HepG2 (cell line): ENCODE measurements around the gene ARHGEF40. TPM values are rescaled to one million over a fixed set of nuclear protein-coding genes. Genes with fewer than 3 reads are reported as not detected.
A peak's percentile ranks its signal among the peaks of the same experiment; 100 is the strongest.

Experiments
- CBX1 ChIP-seq: IDR thresholded peaks from one replicate; pipeline ENCODE4 v1.6.1; 2016; ENCODE audit warnings: antibody characterized with exemption, low read depth
- DRAP1 ChIP-seq: IDR thresholded peaks from 2 replicates; pipeline ENCODE4 v1.6.1; 2016; ENCODE audit warnings: missing genetic modification reagents, missing compliant biosample characterization
- GFI1 ChIP-seq: sonication (generic); formaldehyde crosslinking; IDR thresholded peaks from 2 replicates; pipeline ENCODE4 v1.5.0; 2020; ENCODE audit warnings: missing genetic modification reagents, mild to moderate bottlenecking, borderline replicate concordance
- HCFC1 ChIP-seq: fragments of 150-350 bp; IDR thresholded peaks from 2 replicates; pipeline ENCODE4 v1.6.1; 2014; ENCODE audit warnings: low read depth, low read length
- HOXA3 ChIP-seq: sonication (generic); formaldehyde crosslinking; IDR thresholded peaks from 2 replicates; pipeline ENCODE4 v1.5.0; 2020; ENCODE audit warnings: missing genetic modification reagents
- IKZF4 ChIP-seq: sonication (generic); formaldehyde crosslinking; IDR thresholded peaks from 2 replicates; pipeline ENCODE4 v1.5.1; 2020; ENCODE audit warnings: borderline replicate concordance, mild to moderate bottlenecking, low read depth, missing genetic modification reagents; ENCODE audit errors: not compliant biosample characterization
- KLF16 ChIP-seq, 2 experiments: sonication (generic) in 1 of 2; formaldehyde crosslinking in 1 of 2; IDR thresholded peaks; 2 replicates each; pipeline versions ENCODE4 v1.6.1 to v1.8.0; 2016 to 2023; ENCODE audit warnings: missing genetic modification reagents in 2 of 2, missing compliant biosample characterization in 1 of 2
- MAFF ChIP-seq: IDR thresholded peaks from 2 replicates; pipeline ENCODE4 v1.6.1; 2011; ENCODE audit warnings: low read depth, low read length, improper control_type of control experiment
- MED13 ChIP-seq: sonication (generic); formaldehyde crosslinking; IDR thresholded peaks from 2 replicates; pipeline ENCODE4 v1.5.0; 2020; ENCODE audit warnings: missing genetic modification reagents
- NFRKB ChIP-seq: fragments of 450-650 bp; IDR thresholded peaks from 2 replicates; pipeline ENCODE4 v1.6.1; 2017
- NR2C2 ChIP-seq: sonication (generic); formaldehyde crosslinking; IDR thresholded peaks from 2 replicates; pipeline ENCODE4 v1.4.0; 2020; ENCODE audit warnings: missing genetic modification reagents, mild to moderate bottlenecking, moderate library complexity, borderline replicate concordance
- PHF20 ChIP-seq: sonication (generic); formaldehyde crosslinking; IDR thresholded peaks from 2 replicates; pipeline ENCODE4 v1.5.0; 2020; ENCODE audit warnings: mild to moderate bottlenecking, missing genetic modification reagents
- POLR2AphosphoS2 ChIP-seq: IDR thresholded peaks from 2 replicates; pipeline ENCODE4 v1.6.1; 2011; ENCODE audit warnings: low read depth, low read length, improper control_type of control experiment
- TGIF2 ChIP-seq: IDR thresholded peaks from 2 replicates; pipeline ENCODE4 v1.6.1; 2016; ENCODE audit warnings: control low read depth, missing compliant biosample characterization
- ZFX ChIP-seq: sonication (generic); formaldehyde crosslinking; IDR thresholded peaks from 2 replicates; pipeline ENCODE4 v1.4.0; 2020; ENCODE audit warnings: mild to moderate bottlenecking, low read depth, missing genetic modification reagents, moderate library complexity
- ZNF124 ChIP-seq: sonication (generic); formaldehyde crosslinking; IDR thresholded peaks from 2 replicates; pipeline ENCODE4 v1.4.0; 2020; ENCODE audit warnings: missing genetic modification reagents
- ZNF207 ChIP-seq: fragments of 450-650 bp; IDR thresholded peaks from 2 replicates; pipeline ENCODE4 v1.6.1; 2016; ENCODE audit warnings: antibody characterized with exemption, borderline replicate concordance
- ZNF549 ChIP-seq: sonication (generic); formaldehyde crosslinking; IDR thresholded peaks from 2 replicates; pipeline ENCODE4 v1.5.0; 2020; ENCODE audit warnings: missing genetic modification reagents
- ZNF660 ChIP-seq: sonication (generic); formaldehyde crosslinking; IDR thresholded peaks from 2 replicates; pipeline ENCODE4 v1.5.1; 2020; ENCODE audit warnings: mild to moderate bottlenecking, low read depth, missing genetic modification reagents, borderline replicate concordance
- polyA plus RNA-seq, 8 experiments: library from polyadenylated mRNA; depleted of rRNA in 3 of 8; stranded (reverse) in 7 of 8; unstranded in 1 of 8; fragments of >200 nt; fragmentation: Illumina TruSeq in 4 of 8; extraction: Trizol in 4 of 8; gene quantifications; 2 replicates each; pipeline versions ENCODE4 v1.2.1 to v1.2.3, GENCODE V29; 2011 to 2016; ENCODE audit warnings: low read depth in 4 of 8, missing spikeins in 1 of 8, mixed read lengths in 1 of 8; ENCODE audit not compliant: insufficient read depth in 1 of 8
- total RNA-seq, 5 experiments: library from RNA; depleted of rRNA; stranded (reverse); fragments of >200 nt; fragmentation: Illumina TruSeq; extraction: Trizol; gene quantifications; 2 replicates each; pipeline ENCODE4 v1.2.3, GENCODE V29; 2016; ENCODE audit warnings: low read depth in 1 of 5
- TF ChIP-seq, protein P1 (sequence below): sonication (generic); formaldehyde crosslinking; IDR thresholded peaks from 2 replicates; pipeline ENCODE4 v1.4.0; 2020; ENCODE audit warnings: missing genetic modification reagents, borderline replicate concordance
- TF ChIP-seq, protein P2 (sequence below): sonication (generic); formaldehyde crosslinking; IDR thresholded peaks from 2 replicates; pipeline ENCODE4 v1.4.0; 2020; ENCODE audit warnings: mild to moderate bottlenecking, low read depth, missing genetic modification reagents

Gene ARHGEF40
- total and polyA plus RNA-seq, 2 of the 13 experiments (the other 11 are each of a cell fraction or from before 2014, with no cell fraction given) = 28.1 to 78.1 TPM

DNA sequence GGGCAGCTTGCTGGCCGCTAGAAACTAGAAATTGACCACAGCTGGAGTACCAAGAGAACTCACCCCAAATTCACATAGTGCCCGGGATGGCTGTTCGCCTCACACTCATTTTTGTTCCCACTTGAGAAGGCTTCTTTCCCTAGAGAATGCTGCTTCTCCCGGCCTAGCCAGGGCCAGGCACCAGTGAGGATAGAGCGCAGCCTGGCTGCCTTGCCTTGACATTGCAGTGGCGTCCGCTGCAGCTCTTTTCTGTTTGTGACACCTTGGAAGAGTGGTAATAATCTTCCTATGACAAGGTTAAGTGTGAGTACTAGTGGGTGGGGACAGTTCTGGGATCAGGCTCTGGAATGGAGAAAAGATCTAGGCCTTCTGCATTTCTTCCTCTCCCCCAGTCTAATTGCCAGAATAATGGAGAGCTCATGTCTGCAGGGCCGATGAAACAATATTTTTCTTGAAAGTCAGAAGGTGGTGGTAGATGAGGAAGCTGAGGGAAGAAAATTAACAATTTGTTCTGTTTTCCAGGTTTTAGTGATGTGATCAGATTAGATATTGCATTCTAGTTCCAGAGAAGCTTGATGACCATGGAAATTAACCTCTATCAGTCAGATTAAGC lies 34.5 kb downstream of the ARHGEF40 start (continued):
- TF ChIP-seq HOXA3 (CRISPR knock-in tag) = no peak
- TF ChIP-seq CBX1 = peak; percentile 19
- TF ChIP-seq IKZF4 (CRISPR knock-in tag) = no peak
- no peak for TF ChIP-seq ZNF549 (CRISPR knock-in tag)
- TF ChIP-seq ZNF660 (CRISPR knock-in tag) = no peak
- no peak for TF ChIP-seq TGIF2 (CRISPR knock-in tag)
- no peak for TF ChIP-seq PHF20 (CRISPR knock-in tag)
- TF ChIP-seq GFI1 (CRISPR knock-in tag) = no peak
- TF ChIP-seq POLR2AphosphoS2 = no peak
- TF ChIP-seq, protein P1, sequence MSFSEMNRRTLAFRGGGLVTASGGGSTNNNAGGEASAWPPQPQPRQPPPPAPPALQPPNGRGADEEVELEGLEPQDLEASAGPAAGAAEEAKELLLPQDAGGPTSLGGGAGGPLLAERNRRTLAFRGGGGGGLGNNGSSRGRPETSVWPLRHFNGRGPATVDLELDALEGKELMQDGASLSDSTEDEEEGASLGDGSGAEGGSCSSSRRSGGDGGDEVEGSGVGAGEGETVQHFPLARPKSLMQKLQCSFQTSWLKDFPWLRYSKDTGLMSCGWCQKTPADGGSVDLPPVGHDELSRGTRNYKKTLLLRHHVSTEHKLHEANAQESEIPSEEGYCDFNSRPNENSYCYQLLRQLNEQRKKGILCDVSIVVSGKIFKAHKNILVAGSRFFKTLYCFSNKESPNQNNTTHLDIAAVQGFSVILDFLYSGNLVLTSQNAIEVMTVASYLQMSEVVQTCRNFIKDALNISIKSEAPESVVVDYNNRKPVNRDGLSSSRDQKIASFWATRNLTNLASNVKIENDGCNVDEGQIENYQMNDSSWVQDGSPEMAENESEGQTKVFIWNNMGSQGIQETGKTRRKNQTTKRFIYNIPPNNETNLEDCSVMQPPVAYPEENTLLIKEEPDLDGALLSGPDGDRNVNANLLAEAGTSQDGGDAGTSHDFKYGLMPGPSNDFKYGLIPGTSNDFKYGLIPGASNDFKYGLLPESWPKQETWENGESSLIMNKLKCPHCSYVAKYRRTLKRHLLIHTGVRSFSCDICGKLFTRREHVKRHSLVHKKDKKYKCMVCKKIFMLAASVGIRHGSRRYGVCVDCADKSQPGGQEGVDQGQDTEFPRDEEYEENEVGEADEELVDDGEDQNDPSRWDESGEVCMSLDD (CRISPR knock-in tag) = no peak
- no peak; the same call in 1 of the 2 replicates for TF ChIP-seq ZNF207
- peak; percentile 56; the same call in 1 of the 2 replicates for TF ChIP-seq NR2C2 (CRISPR knock-in tag)
- TF ChIP-seq, protein P2, sequence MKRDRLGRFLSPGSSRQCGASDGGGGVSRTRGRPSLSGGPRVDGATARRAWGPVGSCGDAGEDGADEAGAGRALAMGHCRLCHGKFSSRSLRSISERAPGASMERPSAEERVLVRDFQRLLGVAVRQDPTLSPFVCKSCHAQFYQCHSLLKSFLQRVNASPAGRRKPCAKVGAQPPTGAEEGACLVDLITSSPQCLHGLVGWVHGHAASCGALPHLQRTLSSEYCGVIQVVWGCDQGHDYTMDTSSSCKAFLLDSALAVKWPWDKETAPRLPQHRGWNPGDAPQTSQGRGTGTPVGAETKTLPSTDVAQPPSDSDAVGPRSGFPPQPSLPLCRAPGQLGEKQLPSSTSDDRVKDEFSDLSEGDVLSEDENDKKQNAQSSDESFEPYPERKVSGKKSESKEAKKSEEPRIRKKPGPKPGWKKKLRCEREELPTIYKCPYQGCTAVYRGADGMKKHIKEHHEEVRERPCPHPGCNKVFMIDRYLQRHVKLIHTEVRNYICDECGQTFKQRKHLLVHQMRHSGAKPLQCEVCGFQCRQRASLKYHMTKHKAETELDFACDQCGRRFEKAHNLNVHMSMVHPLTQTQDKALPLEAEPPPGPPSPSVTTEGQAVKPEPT (CRISPR knock-in tag) = no peak
- no peak for TF ChIP-seq MED13 (CRISPR knock-in tag)
- peak; percentile 6 for TF ChIP-seq ZFX
- TF ChIP-seq HCFC1 = no peak
- no peak for TF ChIP-seq DRAP1 (CRISPR knock-in tag)
- TF ChIP-seq MAFF = 0 out of 2 replicates have a peak, but pooled peaks have one; percentile 2
- no peak for TF ChIP-seq ZNF124 (CRISPR knock-in tag)
- TF ChIP-seq KLF16 (CRISPR knock-in tag; IDR thresholded peaks at IDR 0.05) = no peak
- TF ChIP-seq NFRKB = no peak
